ENCODE measurements around the gene IRF2.

DNA sequence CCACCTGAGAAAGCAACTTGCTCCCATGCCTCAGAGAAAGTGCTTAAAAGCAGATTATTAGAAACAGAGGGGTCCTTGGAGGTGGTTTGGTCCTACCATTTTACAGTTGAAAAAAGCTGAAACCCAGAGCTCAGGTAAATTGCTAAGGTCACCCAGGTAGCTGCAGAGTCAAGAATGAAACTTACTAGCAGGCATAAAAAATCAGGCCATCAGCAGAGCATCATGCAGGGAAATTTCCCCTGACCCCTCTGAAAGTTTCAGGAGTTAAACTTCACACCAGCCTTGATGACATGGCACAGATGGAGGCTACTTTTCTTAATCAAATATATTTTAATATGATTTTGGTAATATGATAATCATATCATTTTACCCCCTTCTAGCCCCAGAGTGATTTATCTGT lies 70.3 kb downstream of the IRF2 start:
- TF ChIP-seq, protein P1, sequence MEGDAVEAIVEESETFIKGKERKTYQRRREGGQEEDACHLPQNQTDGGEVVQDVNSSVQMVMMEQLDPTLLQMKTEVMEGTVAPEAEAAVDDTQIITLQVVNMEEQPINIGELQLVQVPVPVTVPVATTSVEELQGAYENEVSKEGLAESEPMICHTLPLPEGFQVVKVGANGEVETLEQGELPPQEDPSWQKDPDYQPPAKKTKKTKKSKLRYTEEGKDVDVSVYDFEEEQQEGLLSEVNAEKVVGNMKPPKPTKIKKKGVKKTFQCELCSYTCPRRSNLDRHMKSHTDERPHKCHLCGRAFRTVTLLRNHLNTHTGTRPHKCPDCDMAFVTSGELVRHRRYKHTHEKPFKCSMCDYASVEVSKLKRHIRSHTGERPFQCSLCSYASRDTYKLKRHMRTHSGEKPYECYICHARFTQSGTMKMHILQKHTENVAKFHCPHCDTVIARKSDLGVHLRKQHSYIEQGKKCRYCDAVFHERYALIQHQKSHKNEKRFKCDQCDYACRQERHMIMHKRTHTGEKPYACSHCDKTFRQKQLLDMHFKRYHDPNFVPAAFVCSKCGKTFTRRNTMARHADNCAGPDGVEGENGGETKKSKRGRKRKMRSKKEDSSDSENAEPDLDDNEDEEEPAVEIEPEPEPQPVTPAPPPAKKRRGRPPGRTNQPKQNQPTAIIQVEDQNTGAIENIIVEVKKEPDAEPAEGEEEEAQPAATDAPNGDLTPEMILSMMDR (IDR thresholded peaks at IDR 0.05) = no peak
- no peak for TF ChIP-seq ZFX (IDR thresholded peaks at IDR 0.05; ENCODE audit: borderline replicate concordance)

Measured in 22Rv1 (cell line).